Thyroid gland (tissue), 4 donors: ENCODE results near the gene ZSCAN18.

ENCODE experiments used
- POLR2A ChIP-seq, 2 donors: fragments of 450-650 bp; IDR thresholded peaks; one replicate each; pipeline ENCODE4 v1.6.1; 2017; ENCODE audit warnings: antibody characterized with exemption in 2 of 2, mild to moderate bottlenecking in 2 of 2, moderate library complexity in 1 of 2
- TF ChIP-seq, protein P1 (sequence below), 6 experiments: fragments of 200-600 bp in 3 of 6; fragments of 450-650 bp in 3 of 6; sonication (generic) in 3 of 6; IDR thresholded peaks; one replicate each; pipeline ENCODE4 v1.5.1; 2016 to 2019; ENCODE audit warnings: antibody characterized with exemption in 6 of 6, mild to moderate bottlenecking in 2 of 6, inconsistent platforms in 1 of 6, moderate library complexity in 1 of 6

GRCh38 chr19:58067240-58067912 lies 30.7 kb downstream of the ZSCAN18 start:
- TF ChIP-seq, protein P1, sequence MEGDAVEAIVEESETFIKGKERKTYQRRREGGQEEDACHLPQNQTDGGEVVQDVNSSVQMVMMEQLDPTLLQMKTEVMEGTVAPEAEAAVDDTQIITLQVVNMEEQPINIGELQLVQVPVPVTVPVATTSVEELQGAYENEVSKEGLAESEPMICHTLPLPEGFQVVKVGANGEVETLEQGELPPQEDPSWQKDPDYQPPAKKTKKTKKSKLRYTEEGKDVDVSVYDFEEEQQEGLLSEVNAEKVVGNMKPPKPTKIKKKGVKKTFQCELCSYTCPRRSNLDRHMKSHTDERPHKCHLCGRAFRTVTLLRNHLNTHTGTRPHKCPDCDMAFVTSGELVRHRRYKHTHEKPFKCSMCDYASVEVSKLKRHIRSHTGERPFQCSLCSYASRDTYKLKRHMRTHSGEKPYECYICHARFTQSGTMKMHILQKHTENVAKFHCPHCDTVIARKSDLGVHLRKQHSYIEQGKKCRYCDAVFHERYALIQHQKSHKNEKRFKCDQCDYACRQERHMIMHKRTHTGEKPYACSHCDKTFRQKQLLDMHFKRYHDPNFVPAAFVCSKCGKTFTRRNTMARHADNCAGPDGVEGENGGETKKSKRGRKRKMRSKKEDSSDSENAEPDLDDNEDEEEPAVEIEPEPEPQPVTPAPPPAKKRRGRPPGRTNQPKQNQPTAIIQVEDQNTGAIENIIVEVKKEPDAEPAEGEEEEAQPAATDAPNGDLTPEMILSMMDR (IDR thresholded peaks at IDR 0.05): no peak
- no peak for TF ChIP-seq POLR2A (IDR thresholded peaks at IDR 0.05)
